ENCODE results near the gene TMEM161A.

The TMEM161A gene

DNA sequence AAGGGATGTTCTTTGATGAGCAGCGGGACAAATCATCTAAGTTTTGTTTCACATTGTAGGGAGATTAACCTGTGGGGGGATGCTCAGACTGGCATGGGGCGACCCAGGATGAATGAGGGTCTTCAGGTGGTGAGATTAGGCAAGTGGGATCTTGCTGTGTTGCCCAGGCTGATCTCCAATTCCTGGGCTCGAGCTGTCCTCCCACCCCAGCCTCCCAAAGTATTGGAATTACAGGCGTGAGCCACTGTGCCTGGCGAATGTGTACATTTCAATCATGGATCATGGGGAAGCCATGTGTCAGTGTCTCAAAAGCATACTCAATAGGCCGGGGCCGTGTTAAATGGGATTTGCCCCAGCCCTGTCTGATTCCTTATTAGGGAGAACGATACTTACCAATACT is 66.4 kb downstream of the TMEM161A start:
- Mint-ChIP-seq H3K27ac (no peak overlapping the region), H3K36me3 (peaks cover 11% of the 10 kb centered on the region), H3K4me1 (peaks cover 62% of the 10 kb centered on the region), H3K4me3 (no peak overlapping the region), H3K27me3 (no peaks in the 10 kb centered on the region), H3K9me3 (no peaks in the 10 kb centered on the region)
- ATAC-seq: no peak
